ENCODE results near the gene HOXD10. TPM values are rescaled to one million over a fixed set of nuclear protein-coding genes. Genes with fewer than 3 reads are reported as not detected.

HOXD10 gene
- total RNA-seq, 1 donor = not detected

GRCh38 chr2:176160986-176161824 is 44.6 kb downstream of the HOXD10 start:
- TF ChIP-seq, protein P1, sequence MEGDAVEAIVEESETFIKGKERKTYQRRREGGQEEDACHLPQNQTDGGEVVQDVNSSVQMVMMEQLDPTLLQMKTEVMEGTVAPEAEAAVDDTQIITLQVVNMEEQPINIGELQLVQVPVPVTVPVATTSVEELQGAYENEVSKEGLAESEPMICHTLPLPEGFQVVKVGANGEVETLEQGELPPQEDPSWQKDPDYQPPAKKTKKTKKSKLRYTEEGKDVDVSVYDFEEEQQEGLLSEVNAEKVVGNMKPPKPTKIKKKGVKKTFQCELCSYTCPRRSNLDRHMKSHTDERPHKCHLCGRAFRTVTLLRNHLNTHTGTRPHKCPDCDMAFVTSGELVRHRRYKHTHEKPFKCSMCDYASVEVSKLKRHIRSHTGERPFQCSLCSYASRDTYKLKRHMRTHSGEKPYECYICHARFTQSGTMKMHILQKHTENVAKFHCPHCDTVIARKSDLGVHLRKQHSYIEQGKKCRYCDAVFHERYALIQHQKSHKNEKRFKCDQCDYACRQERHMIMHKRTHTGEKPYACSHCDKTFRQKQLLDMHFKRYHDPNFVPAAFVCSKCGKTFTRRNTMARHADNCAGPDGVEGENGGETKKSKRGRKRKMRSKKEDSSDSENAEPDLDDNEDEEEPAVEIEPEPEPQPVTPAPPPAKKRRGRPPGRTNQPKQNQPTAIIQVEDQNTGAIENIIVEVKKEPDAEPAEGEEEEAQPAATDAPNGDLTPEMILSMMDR (IDR thresholded peaks at IDR 0.05; ENCODE audit: insufficient read depth, low read length) = no peak
- no peak overlapping the region for H3K4me3 ChIP-seq (ENCODE audit: low read depth, low read length)
- DNase-seq (ENCODE audit: low read depth) = no peak

- DNase-seq (ENCODE audit: low read depth) = peak; percentile 37
- TF ChIP-seq, protein P1 (IDR thresholded peaks at IDR 0.05; ENCODE audit: insufficient read depth, low read length) = no peak
- no peak overlapping the region for H3K4me3 ChIP-seq (ENCODE audit: low read depth, low read length)
Observed at GRCh38 chr2:176161825-176162626, 45.4 kb downstream of the HOXD10 start.

DNA sequence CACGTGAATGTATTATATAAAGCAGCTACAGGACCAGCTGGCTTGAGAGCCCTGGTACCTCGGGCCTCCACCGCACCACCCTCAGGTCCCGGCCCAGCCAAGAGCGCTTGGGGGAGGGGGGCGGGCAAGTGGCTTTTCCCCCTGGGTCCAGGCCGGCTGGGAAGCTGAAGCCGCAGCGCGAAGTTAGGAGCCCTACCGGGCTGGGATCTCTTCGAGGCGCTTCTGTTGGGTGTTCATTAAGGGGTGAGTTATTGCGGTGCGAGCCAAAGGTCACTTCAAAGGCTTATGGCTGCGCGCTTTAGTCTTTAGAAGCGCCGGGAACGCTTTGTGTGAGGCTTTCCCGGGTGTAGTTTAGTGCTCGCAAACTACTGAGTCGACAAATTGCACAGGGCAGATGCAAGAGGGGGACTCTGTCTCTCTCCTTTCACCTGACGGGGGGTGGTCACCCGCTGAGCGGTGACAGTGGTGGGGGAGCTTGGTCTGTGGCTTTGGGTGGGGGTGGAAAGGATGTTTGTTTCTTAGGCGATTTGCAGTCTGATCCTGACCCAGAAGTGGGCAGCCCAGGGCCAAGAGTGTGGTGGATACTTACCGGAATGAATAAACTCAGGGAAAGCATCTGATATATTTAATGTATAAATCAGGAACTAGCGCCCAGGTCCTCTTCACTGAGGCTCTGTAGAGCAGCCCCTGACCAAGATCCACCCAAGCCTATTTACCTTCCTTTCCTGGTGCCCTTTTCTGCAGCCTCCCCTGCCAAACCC is 46.5 kb downstream of the HOXD10 start:
- no peak overlapping the region for H3K4me3 ChIP-seq (ENCODE audit: low read depth, low read length)
- DNase-seq (ENCODE audit: low read depth) = no peak
- TF ChIP-seq, protein P1 (IDR thresholded peaks at IDR 0.05; ENCODE audit: insufficient read depth, low read length) = no peak

DNA sequence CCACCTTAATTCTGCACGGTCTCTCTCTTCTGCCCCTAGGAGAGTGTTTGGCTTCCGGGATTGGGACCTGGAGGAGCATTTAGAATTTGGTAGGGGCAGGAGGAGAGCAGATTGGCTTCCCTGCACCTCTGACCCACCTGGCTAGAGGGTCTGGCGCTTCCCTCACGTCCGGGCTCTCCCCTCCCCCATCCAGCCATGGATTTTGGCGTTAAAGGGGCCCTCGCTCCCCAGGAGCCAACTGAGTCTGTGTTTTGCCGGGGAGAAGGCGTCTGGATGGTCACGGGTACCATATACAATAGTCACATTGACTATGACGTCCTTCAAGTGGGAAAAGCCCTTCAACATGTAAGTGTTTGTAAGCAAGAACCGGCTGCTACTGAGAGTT is 47.1 kb downstream of the HOXD10 start:
- no peak overlapping the region for H3K4me3 ChIP-seq (ENCODE audit: low read depth, low read length)
- no peak for DNase-seq (ENCODE audit: low read depth)
- TF ChIP-seq, protein P1 (IDR thresholded peaks at IDR 0.05; ENCODE audit: insufficient read depth, low read length) = no peak

GRCh38 chr2:176164201-176164600 is 47.6 kb downstream of the HOXD10 start:
- no peak for DNase-seq (ENCODE audit: low read depth)
- TF ChIP-seq, protein P1 (IDR thresholded peaks at IDR 0.05; ENCODE audit: insufficient read depth, low read length) = no peak
- no peak overlapping the region for H3K4me3 ChIP-seq (ENCODE audit: low read depth, low read length)

DNA sequence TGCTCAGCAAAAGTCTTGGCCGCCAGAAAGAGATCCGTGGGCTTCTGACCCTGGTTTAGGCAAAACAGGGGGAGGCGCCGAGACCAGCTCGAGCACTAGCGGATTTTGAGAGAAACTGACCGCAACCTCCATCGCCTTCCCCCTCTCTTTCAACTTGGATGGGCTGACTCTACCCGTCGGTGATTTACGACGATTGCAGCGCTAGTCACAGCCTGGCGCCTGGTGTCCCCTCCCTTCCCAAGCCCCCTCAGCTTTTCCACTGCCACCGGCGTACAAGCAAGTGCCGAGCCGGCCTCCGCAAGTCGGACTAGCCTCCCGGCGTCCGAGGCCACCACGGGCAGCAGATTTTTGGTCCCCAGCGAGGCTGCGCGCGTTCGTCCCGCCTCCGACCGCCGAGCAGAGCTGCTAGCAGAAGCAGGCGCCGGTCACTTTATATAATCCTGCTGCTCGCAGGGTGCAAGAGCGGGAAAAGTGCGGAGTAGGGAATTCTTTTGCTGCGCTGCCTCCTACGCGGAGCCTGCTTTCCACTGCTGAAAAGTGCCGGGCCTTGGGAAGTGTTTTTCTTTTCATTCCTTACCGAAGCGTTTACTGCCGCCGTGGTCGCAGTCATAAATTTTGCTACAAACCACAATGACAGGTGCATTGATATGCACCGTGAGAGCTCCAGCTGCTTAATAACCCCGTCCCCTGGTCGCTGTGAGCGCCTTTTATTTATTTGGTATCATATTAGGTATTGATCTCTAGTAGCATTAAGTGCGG is 48.2 kb downstream of the HOXD10 start:
- TF ChIP-seq, protein P1 (IDR thresholded peaks at IDR 0.05; ENCODE audit: insufficient read depth, low read length) = no peak

More for the DNA sequence above, 48.2 kb downstream of the HOXD10 start:
- no peak for DNase-seq (ENCODE audit: low read depth)
- no peak overlapping the region for H3K4me3 ChIP-seq (ENCODE audit: low read depth, low read length)
